Measurements from ENCODE around the gene PPFIA4. TPM values are rescaled to one million over a fixed set of nuclear protein-coding genes. Genes with fewer than 3 reads are reported as not detected.

PPFIA4 gene
- total RNA-seq, 1 experiment from 2014 or later, result 6.6 TPM

- peak; percentile 52 for DNase-seq (ENCODE audit: low spot score)
Measured at GRCh38 chr1:203126866-203127665, 100.8 kb downstream of the PPFIA4 start.

GRCh38 chr1:203127666-203128430, 101.6 kb downstream of the PPFIA4 start, which contains the start of gene ADORA1:
Gene ADORA1 (plus strand): TSS chr1:203127726. CDS start chr1:203128842, 1,116 bp downstream.
- peak; percentile 70 for DNase-seq (ENCODE audit: low spot score)

- DNase-seq (ENCODE audit: low spot score), result no peak
Measured at GRCh38 chr1:203128431-203128715, 102.1 kb downstream of the PPFIA4 start.

Other genes with a start within 250 kb of the PPFIA4 start
- 58.6 and 59.2 TPM in 2 replicates for gene KDM5B, start 218.1 kb upstream of the PPFIA4 start, total RNA-seq (2014; rRNA removed; shearing (Covaris generic))
- not detected in 2 replicates for gene PCAT6, start 215.5 kb upstream of the PPFIA4 start, total RNA-seq (2014; rRNA removed; shearing (Covaris generic))
- 12.2 and 16.8 TPM in 2 replicates for gene RABIF, start 137.3 kb upstream of the PPFIA4 start, total RNA-seq (2014; rRNA removed; shearing (Covaris generic))
- 38.8 and 43.0 TPM in 2 replicates for gene KLHL12, start 99.3 kb upstream of the PPFIA4 start, total RNA-seq (2014; rRNA removed; shearing (Covaris generic))
- gene ADIPOR1, start 68.2 kb upstream of the PPFIA4 start, total RNA-seq (2014; rRNA removed; shearing (Covaris generic)), result 121 and 125 TPM in 2 replicates
- 71.5 and 72.0 TPM in 2 replicates for gene CYB5R1, start 59.2 kb upstream of the PPFIA4 start, total RNA-seq (2014; rRNA removed; shearing (Covaris generic))
- gene TMEM183A, start 19.1 kb upstream of the PPFIA4 start, total RNA-seq (2014; rRNA removed; shearing (Covaris generic)), result 108 and 128 TPM in 2 replicates
- not detected in 2 replicates for gene MYOG, start 59.5 kb downstream of the PPFIA4 start, total RNA-seq (2014; rRNA removed; shearing (Covaris generic))
- gene ADORA1, start 101.2 kb downstream of the PPFIA4 start, total RNA-seq (2014; rRNA removed; shearing (Covaris generic)), result 21.1 and 30.6 TPM in 2 replicates
- gene MYBPH, start 149.3 kb downstream of the PPFIA4 start, total RNA-seq (2014; rRNA removed; shearing (Covaris generic)), result 0.36 and 0.38 TPM in 2 replicates
- 0.24 and 3.3 TPM in 2 replicates for gene CHI3L1, start 160.2 kb downstream of the PPFIA4 start, total RNA-seq (2014; rRNA removed; shearing (Covaris generic))
- gene CHIT1, start 203.2 kb downstream of the PPFIA4 start, total RNA-seq (2014; rRNA removed; shearing (Covaris generic)), result 0.14 TPM in 1 of 2 replicates, not detected in the other

All from A172 (cell line).